Measurements from ENCODE around the gene PLEKHA6.
A peak's percentile ranks its signal among the peaks of the same experiment; 100 is the strongest.

Gene PLEKHA6

GRCh38 chr1:204216236-204216635, 143.5 kb downstream of the PLEKHA6 start:
- no peak for DNase-seq (ENCODE audit: low spot score)

GRCh38 chr1:204213668-204214662, 145.8 kb downstream of the PLEKHA6 start, which contains the start of gene GOLT1A:
TSS of gene GOLT1A (minus strand) at chr1:204213988. CDS start at chr1:204213906, 82 bp downstream.
- DNase-seq (ENCODE audit: low spot score) = peak; percentile 74

- DNase-seq (ENCODE audit: low spot score) = no peak
Measured at GRCh38 chr1:204212715-204213114, 147.0 kb downstream of the PLEKHA6 start.

- no peak for DNase-seq (ENCODE audit: low spot score)
Measured at GRCh38 chr1:204211046-204211445, 148.7 kb downstream of the PLEKHA6 start.

GRCh38 chr1:204207136-204207616, 152.6 kb downstream of the PLEKHA6 start:
- peak; percentile 94 for DNase-seq (ENCODE audit: low spot score)

- DNase-seq (ENCODE audit: low spot score) = no peak
Measured at GRCh38 chr1:204206121-204206520, 153.6 kb downstream of the PLEKHA6 start.

GRCh38 chr1:204205486-204205885, 154.2 kb downstream of the PLEKHA6 start:
- DNase-seq (ENCODE audit: low spot score) = no peak

GRCh38 chr1:204204944-204205343, 154.8 kb downstream of the PLEKHA6 start:
- no peak for DNase-seq (ENCODE audit: low spot score)

GRCh38 chr1:204203206-204203767, 156.4 kb downstream of the PLEKHA6 start:
- DNase-seq (ENCODE audit: low spot score) = no peak

GRCh38 chr1:204202481-204202880, 157.2 kb downstream of the PLEKHA6 start:
- DNase-seq (ENCODE audit: low spot score) = no peak

GRCh38 chr1:204201348-204202040, 158.2 kb downstream of the PLEKHA6 start:
- DNase-seq (ENCODE audit: low spot score) = no peak

GRCh38 chr1:204199579-204199978, 160.2 kb downstream of the PLEKHA6 start:
- DNase-seq (ENCODE audit: low spot score) = no peak

- peak; percentile 69 for DNase-seq (ENCODE audit: low spot score)
Measured at GRCh38 chr1:204198348-204199340, 161.1 kb downstream of the PLEKHA6 start.

GRCh38 chr1:204197068-204197467, 162.7 kb downstream of the PLEKHA6 start:
- no peak for DNase-seq (ENCODE audit: low spot score)

GRCh38 chr1:204196068-204196795, 163.5 kb downstream of the PLEKHA6 start, which contains the start of gene KISS1:
TSS of gene KISS1 (minus strand) at chr1:204196491. CDS start at chr1:204192876, 3,615 bp downstream.
- DNase-seq (ENCODE audit: low spot score) = no peak

GRCh38 chr1:204194771-204195170, 165.0 kb downstream of the PLEKHA6 start:
- no peak for DNase-seq (ENCODE audit: low spot score)

- DNase-seq (ENCODE audit: low spot score) = no peak
Measured at GRCh38 chr1:204194080-204194479, 165.6 kb downstream of the PLEKHA6 start.

GRCh38 chr1:204192589-204193352, 167.0 kb downstream of the PLEKHA6 start:
- DNase-seq (ENCODE audit: low spot score) = no peak

- DNase-seq (ENCODE audit: low spot score) = no peak
Measured at GRCh38 chr1:204192046-204192445, 167.7 kb downstream of the PLEKHA6 start.

GRCh38 chr1:204191456-204191855, 168.3 kb downstream of the PLEKHA6 start:
- DNase-seq (ENCODE audit: low spot score) = no peak

Measured in D341Med (cell line).